T-cell (primary cell): ENCODE data around the gene TNMD. TPM values are rescaled to one million over a fixed set of nuclear protein-coding genes. Genes with fewer than 3 reads are reported as not detected.
"Not testable (repeated sequence)": the region's sequence is repeated elsewhere in the genome, so short reads cannot be mapped to it uniquely, and the experiment has no call there.

Experiments used
- ATAC-seq, 4 experiments: fragments of 200-7000 bp in 3 of 4; fragments of 150-1000 bp in 1 of 4; cut with Tn5 transposase; replicated peaks in 1 of 4; 1 replicate in 3 of 4; 2 replicates in 1 of 4; pipeline ENCODE4 v1.10.0; 2021; ENCODE audit warnings: moderate library complexity in 3 of 4, mild to moderate bottlenecking in 2 of 4, moderate number of reproducible peaks in 1 of 4
- CTCF ChIA-PET, 2 donors: fragments of 300-600 bp; sonication (Branson Sonifier 250); formaldehyde crosslinking; loops; one replicate each; lab custom pipeline; 2022; ENCODE audit warnings: antibody characterized with exemption in 2 of 2; lab: Charles Lee
- POLR2A ChIA-PET, 2 donors: fragments of 300-600 bp; sonication (Branson Sonifier 250); formaldehyde crosslinking; loops; one replicate each; lab custom pipeline; 2022; ENCODE audit warnings: antibody characterized with exemption in 2 of 2; lab: Charles Lee
- DNase-seq, 35 experiments: peaks; one replicate each; pipeline versions ENCODE4 v3.0.0 to v3.0.0-alpha.2; 2013 to 2023
- H3K27ac ChIP-seq: one replicate; pipeline ENCODE4 v1.5.1; 2013; ENCODE audit warnings: low read length
- H3K27me3 ChIP-seq, 2 experiments: replicated peaks in 1 of 2; 1 replicate in 1 of 2; 2 replicates in 1 of 2; pipeline versions ENCODE4 v1.6.1 to v1.7.0; 2013; ENCODE audit warnings: low read length in 1 of 2, mixed read lengths in 1 of 2; ENCODE audit not compliant: control insufficient read depth in 2 of 2, insufficient read depth in 2 of 2; ENCODE audit errors: extremely low read depth in 1 of 2
- H3K36me3 ChIP-seq, 2 donors: 1 replicate in 1 of 2; 2 replicates in 1 of 2; pipeline versions ENCODE4 v1.6.1 to v1.7.0; 2013; ENCODE audit warnings: low read length in 1 of 2; ENCODE audit not compliant: control insufficient read depth in 2 of 2, insufficient read depth in 1 of 2; ENCODE audit errors: extremely low read depth in 1 of 2
- H3K4me1 ChIP-seq, 2 experiments: 1 replicate in 1 of 2; 2 replicates in 1 of 2; pipeline versions ENCODE4 v1.6.1 to v1.7.0; 2013; ENCODE audit warnings: low read length in 2 of 2, mixed read lengths in 1 of 2; ENCODE audit not compliant: insufficient read depth in 2 of 2, control insufficient read depth in 1 of 2; ENCODE audit errors: extremely low read depth in 1 of 2
- H3K4me3 ChIP-seq, 2 donors: 1 replicate in 1 of 2; 2 replicates in 1 of 2; pipeline versions ENCODE4 v1.5.1 to v1.7.0; 2013; ENCODE audit warnings: mild to moderate bottlenecking in 2 of 2, low read length in 1 of 2, moderate library complexity in 1 of 2; ENCODE audit not compliant: control insufficient read depth in 1 of 2; ENCODE audit errors: extremely low read depth in 1 of 2
- H3K9me3 ChIP-seq: 2 replicates; pipeline ENCODE4 v1.7.0; 2013
- H3K27ac Mint-ChIP-seq, 2 donors: one replicate each; pipeline ENCODE4 v1.8.0; 2020 to 2021; ENCODE audit warnings: mild to moderate bottlenecking in 2 of 2, mixed read lengths in 2 of 2
- H3K27me3 Mint-ChIP-seq, 2 donors: one replicate each; pipeline ENCODE4 v1.8.0; 2021 to 2022; ENCODE audit warnings: mixed read lengths in 2 of 2
- H3K36me3 Mint-ChIP-seq: one replicate; pipeline ENCODE4 v1.8.0; 2021; ENCODE audit warnings: mixed read lengths
- H3K4me1 Mint-ChIP-seq, 3 donors: one replicate each; pipeline ENCODE4 v1.8.0; 2020 to 2022; ENCODE audit warnings: mixed read lengths in 3 of 3, mild to moderate bottlenecking in 1 of 3
- H3K4me3 Mint-ChIP-seq, 3 donors: one replicate each; pipeline ENCODE4 v1.8.0; 2020 to 2022; ENCODE audit warnings: mild to moderate bottlenecking in 3 of 3, mixed read lengths in 3 of 3, moderate library complexity in 3 of 3
- H3K9me3 Mint-ChIP-seq, 3 donors: one replicate each; pipeline ENCODE4 v1.8.0; 2020 to 2022; ENCODE audit warnings: mixed read lengths in 3 of 3
- WGBS: methylation state at CpG from one replicate; pipeline ENCODE4 v1.1.5; 2013; ENCODE audit warnings: missing lambda C conversion rate; ENCODE audit not compliant: insufficient coverage; 5-methylcytosine and 5-hydroxymethylcytosine counted together
- total RNA-seq, 35 experiments: library from RNA in 6 of 35; stranded (reverse) in 6 of 35; fragments of 120-200 nt in 1 of 35; gene quantifications; one replicate each; pipeline versions ENCODE4 v1.2.1 to v1.2.4 and lab custom pipeline; 2013 to 2026

The TNMD gene
- total RNA-seq (not detected), total RNA-seq (lab: John Stamatoyannopoulos, UW) (0 reads per million in 29 experiments)
- not detected for total RNA-seq (2013)

- Mint-ChIP-seq H3K36me3 (no peaks in the 10 kb centered on the region), H3K27me3 (peaks cover 9 to 42% of the 10 kb centered on the region in 2 donors), H3K4me3 (no peak within 1 kb of the TSS), H3K9me3 (no peaks in the 10 kb centered on the region), H3K27ac (no peak within 1 kb of the TSS), H3K4me1 (no peaks in the 10 kb centered on the region)
- WGBS, result no CpG with 5 or more reads among the region's 2 CpGs
- Histone ChIP-seq H3K36me3 (no peaks in the 10 kb centered on the region), H3K27me3 (no peaks in the 10 kb centered on the region), H3K27ac (no peak within 1 kb of the TSS), H3K4me3 (no peak within 1 kb of the TSS), H3K4me1 (no peaks in the 10 kb centered on the region), H3K9me3 (no peaks in the 10 kb centered on the region)
- ATAC-seq (no peak), DNase-seq (no peak)
- ChIA-PET CTCF (no interaction called here), POLR2A (no interaction called here)
Measured at GRCh38 chrX:100584611-100585010, at the start of gene TNMD. Gene TNMD, plus strand, starts transcription at chrX:100584936. Its CDS starts 83 bp downstream, at chrX:100585019.

DNA sequence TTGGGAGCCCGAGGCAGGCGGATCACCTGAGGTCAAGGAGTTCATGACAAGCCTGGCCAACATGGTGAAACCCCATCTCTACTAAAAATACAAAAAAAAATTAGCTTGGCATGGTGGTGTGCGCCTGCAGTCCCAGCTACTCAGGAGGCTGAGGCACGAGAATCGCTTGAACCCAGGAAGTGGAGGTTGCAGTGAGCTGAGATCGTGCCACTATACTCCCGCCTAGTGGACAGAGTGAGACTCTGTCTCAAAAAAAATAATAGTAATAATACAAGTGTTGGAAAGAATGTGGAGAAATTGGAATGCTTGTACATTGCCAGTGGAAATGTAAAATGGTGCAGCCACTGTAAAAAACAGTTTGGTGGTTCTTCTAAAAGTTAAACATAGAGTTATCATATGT lies 19.2 kb upstream of the TNMD start:
- ATAC-seq, H3K9me3 ChIP-seq, H3K27ac Mint-ChIP-seq, DNase-seq, POLR2A ChIA-PET, H3K36me3 Mint-ChIP-seq, H3K27me3 ChIP-seq, CTCF ChIA-PET, H3K27ac ChIP-seq, H3K9me3 Mint-ChIP-seq, H3K36me3 ChIP-seq, H3K4me1 ChIP-seq, H3K4me3 ChIP-seq, H3K4me3 Mint-ChIP-seq, H3K4me1 Mint-ChIP-seq: not testable (repeated sequence)
- H3K27me3 Mint-ChIP-seq, result peaks cover 2 to 10% of the 10 kb centered on the region in 2 donors
- no CpG with 5 or more reads among the region's 7 CpGs for WGBS

- H3K36me3 ChIP-seq, result no peaks in the 10 kb centered on the region
- CTCF ChIA-PET, result no interaction called here
- no peak overlapping the region for H3K27ac ChIP-seq
- no peak for ATAC-seq
- H3K4me1 Mint-ChIP-seq, result no peaks in the 10 kb centered on the region
- H3K9me3 ChIP-seq, result no peaks in the 10 kb centered on the region
- no CpG with 5 or more reads among the region's 2 CpGs for WGBS
- H3K27ac Mint-ChIP-seq, result no peak overlapping the region
- DNase-seq, result no peak
- H3K4me3 ChIP-seq, result no peak overlapping the region
- no peaks in the 10 kb centered on the region for H3K9me3 Mint-ChIP-seq
- H3K27me3 Mint-ChIP-seq, result peaks cover 6 to 45% of the 10 kb centered on the region in 2 donors
- H3K27me3 ChIP-seq, result peaks cover 0 to 5% of the 10 kb centered on the region in 2 experiments
- no peak overlapping the region for H3K4me3 Mint-ChIP-seq
- H3K4me1 ChIP-seq, result no peaks in the 10 kb centered on the region
- no peaks in the 10 kb centered on the region for H3K36me3 Mint-ChIP-seq
- POLR2A ChIA-PET, result interaction anchor here in 1 of 2 donors (0.6 kb wide), 1 partner anchor 34 kb away, joined by 3 read pairs; no protein-coding TSS in a partner anchor
Measured at GRCh38 chrX:100586747-100587146, 2.0 kb downstream of the TNMD start.

DNA sequence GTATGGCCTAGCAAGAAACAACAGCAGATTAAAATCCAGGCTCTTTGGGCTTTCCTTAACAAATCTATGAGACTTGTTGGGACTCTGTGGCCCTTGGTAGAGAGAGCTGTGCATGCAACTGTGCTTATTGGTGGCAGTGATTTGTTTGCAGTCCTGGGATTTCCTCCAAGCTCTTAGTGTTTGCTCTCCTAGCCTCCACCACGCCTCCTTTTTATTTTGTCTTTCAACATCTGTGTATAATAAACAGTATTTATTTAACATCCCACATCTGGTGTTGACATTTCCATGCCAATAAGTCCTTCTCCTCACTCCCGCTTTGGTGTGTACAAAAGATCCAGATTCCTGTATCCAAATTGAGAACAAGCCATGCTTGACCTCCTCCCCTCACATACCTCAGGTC lies 3.1 kb downstream of the TNMD start:
- no peaks in the 10 kb centered on the region for H3K4me1 Mint-ChIP-seq
- H3K27me3 Mint-ChIP-seq, result peaks cover 6 to 36% of the 10 kb centered on the region in 2 donors
- H3K36me3 ChIP-seq, result no peaks in the 10 kb centered on the region
- H3K9me3 ChIP-seq, result no peaks in the 10 kb centered on the region
- H3K4me3 ChIP-seq, result no peak overlapping the region
- H3K4me1 ChIP-seq, result no peaks in the 10 kb centered on the region
- DNase-seq, result no peak
- H3K9me3 Mint-ChIP-seq, result no peaks in the 10 kb centered on the region
- POLR2A ChIA-PET, result no interaction called here
- peaks cover 0 to 5% of the 10 kb centered on the region in 2 experiments for H3K27me3 ChIP-seq
- H3K36me3 Mint-ChIP-seq, result no peaks in the 10 kb centered on the region
- CTCF ChIA-PET, result no interaction called here
- no peak overlapping the region for H3K27ac Mint-ChIP-seq
- no peak overlapping the region for H3K27ac ChIP-seq
- WGBS, result 100% methylated on average over 1 of the region's 2 CpGs
- no peak for ATAC-seq
- no peak overlapping the region for H3K4me3 Mint-ChIP-seq

DNA sequence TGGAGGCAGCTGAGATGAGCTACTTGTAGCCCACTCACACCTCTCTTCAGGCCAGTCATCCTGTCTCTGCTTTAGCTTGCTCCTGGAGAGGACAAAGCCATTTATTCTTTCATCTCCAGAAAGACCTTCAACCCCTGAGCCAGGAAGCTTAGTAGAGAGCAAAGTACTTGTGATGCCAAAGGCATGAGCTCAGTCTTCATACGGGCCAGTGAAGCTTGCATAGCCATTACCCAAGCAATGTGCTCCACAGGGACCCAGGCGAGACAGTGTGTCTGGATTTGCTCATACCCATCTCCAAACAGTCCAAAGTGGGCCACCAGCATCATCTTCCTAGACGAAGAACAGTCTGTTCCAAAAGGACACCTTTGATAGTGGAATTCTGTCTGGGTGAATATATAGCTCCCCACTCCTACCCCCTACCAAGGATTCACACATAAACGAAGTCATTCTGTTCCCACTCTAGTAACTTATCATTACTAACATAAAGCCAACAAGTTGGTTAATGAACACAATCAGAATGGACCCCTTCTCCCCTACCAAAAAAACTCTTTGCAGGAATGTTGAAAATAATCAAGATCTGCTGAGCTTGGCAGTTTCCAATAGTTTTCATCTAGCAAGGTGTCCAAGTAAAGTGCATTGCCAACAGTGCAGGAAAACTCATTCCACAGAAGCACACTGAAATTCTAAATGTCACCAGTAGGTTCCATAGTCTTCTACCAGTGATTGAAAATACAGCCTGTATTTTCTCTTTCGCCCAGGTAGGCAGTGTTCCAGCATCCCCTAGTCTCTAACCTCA lies 6.7 kb downstream of the TNMD start:
- peaks cover 8 to 44% of the 10 kb centered on the region in 2 donors for H3K27me3 Mint-ChIP-seq
- H3K4me1 Mint-ChIP-seq, result no peaks in the 10 kb centered on the region
- no peaks in the 10 kb centered on the region for H3K36me3 ChIP-seq
- no peak for ATAC-seq
- POLR2A ChIA-PET, result no interaction called here
- WGBS, result no CpG with 5 or more reads among the region's 5 CpGs
- no peaks in the 10 kb centered on the region for H3K36me3 Mint-ChIP-seq
- H3K4me1 ChIP-seq, result no peaks in the 10 kb centered on the region
- CTCF ChIA-PET, result no interaction called here
- no peak overlapping the region for H3K27ac ChIP-seq
- no peak overlapping the region for H3K27ac Mint-ChIP-seq
- no peak overlapping the region for H3K4me3 ChIP-seq
- peaks cover 0 to 5% of the 10 kb centered on the region in 2 experiments for H3K27me3 ChIP-seq
- DNase-seq, result no peak
- H3K9me3 Mint-ChIP-seq, result no peaks in the 10 kb centered on the region
- no peak overlapping the region for H3K4me3 Mint-ChIP-seq
- H3K9me3 ChIP-seq, result no peaks in the 10 kb centered on the region

- no peaks in the 10 kb centered on the region for H3K4me1 ChIP-seq
- Mint-ChIP-seq H3K27me3 (peaks cover 7 to 42% of the 10 kb centered on the region in 2 donors), H3K4me3 (no peak overlapping the region), H3K9me3 (no peaks in the 10 kb centered on the region), H3K36me3 (no peaks in the 10 kb centered on the region), H3K27ac (no peak overlapping the region), H3K4me1 (no peaks in the 10 kb centered on the region)
- ATAC-seq, result no peak
- H3K27ac ChIP-seq, result no peak overlapping the region
- no CpG with 5 or more reads among the region's 2 CpGs for WGBS
- no peaks in the 10 kb centered on the region for H3K36me3 ChIP-seq
- H3K4me3 ChIP-seq, result no peak overlapping the region
- no peaks in the 10 kb centered on the region for H3K9me3 ChIP-seq
- peaks cover 0 to 5% of the 10 kb centered on the region in 2 experiments for H3K27me3 ChIP-seq
- ChIA-PET POLR2A (no interaction called here), CTCF (no interaction called here)
- DNase-seq, result no peak
Measured at GRCh38 chrX:100593126-100593525, 8.4 kb downstream of the TNMD start.
